Hepatocyte (in vitro differentiated cells): ENCODE results near the gene TSHZ1. TPM values are rescaled to one million over a fixed set of nuclear protein-coding genes. Genes with fewer than 3 reads are reported as not detected.

ENCODE experiments used
- DNase-seq: peaks from one replicate; pipeline ENCODE4 v3.0.0-alpha.2; 2016; ENCODE audit warnings: low spot score
- H2AFZ ChIP-seq: fragments of 200-600 bp; sonication (generic); 2 replicates; pipeline ENCODE4 v1.6.0; 2016; ENCODE audit warnings: antibody characterized with exemption, mild to moderate bottlenecking
- H3K27ac ChIP-seq: fragments of 200-600 bp; sonication (generic); 2 replicates; pipeline ENCODE4 v1.5.1; 2016; ENCODE audit warnings: mild to moderate bottlenecking
- H3K27me3 ChIP-seq: fragments of 200-600 bp; sonication (generic); 2 replicates; pipeline ENCODE4 v1.6.1; 2016
- H3K36me3 ChIP-seq: fragments of 200-600 bp; sonication (generic); replicated peaks from 2 replicates; pipeline ENCODE4 v1.5.1; 2016; ENCODE audit warnings: low read depth; ENCODE audit not compliant: insufficient read depth
- H3K4me1 ChIP-seq: fragments of 200-600 bp; sonication (generic); 2 replicates; pipeline ENCODE4 v1.5.1; 2016; ENCODE audit warnings: mild to moderate bottlenecking, moderate library complexity; ENCODE audit not compliant: insufficient read depth
- H3K4me2 ChIP-seq: fragments of 200-600 bp; sonication (generic); 2 replicates; pipeline ENCODE4 v1.6.0; 2016
- H3K4me3 ChIP-seq: fragments of 200-600 bp; sonication (generic); 2 replicates; pipeline ENCODE4 v1.5.1; 2016; ENCODE audit warnings: mild to moderate bottlenecking
- H3K79me2 ChIP-seq: fragments of 200-600 bp; sonication (generic); 2 replicates; pipeline ENCODE4 v1.6.0; 2017; ENCODE audit warnings: mild to moderate bottlenecking
- H3K9me2 ChIP-seq: fragments of 200-600 bp; sonication (generic); replicated peaks from 2 replicates; pipeline ENCODE4 v1.6.0; 2017; ENCODE audit warnings: mild to moderate bottlenecking; ENCODE audit not compliant: insufficient read depth
- H3K9me3 ChIP-seq: fragments of 200-600 bp; sonication (generic); 2 replicates; pipeline ENCODE4 v1.5.1; 2016; ENCODE audit warnings: low read depth, mild to moderate bottlenecking
- H4K20me1 ChIP-seq: fragments of 200-600 bp; sonication (generic); 2 replicates; pipeline ENCODE4 v1.6.0; 2016; ENCODE audit warnings: mild to moderate bottlenecking; ENCODE audit not compliant: insufficient read depth, poor library complexity, severe bottlenecking
- EZH2 ChIP-seq: fragments of 200-600 bp; sonication (generic); IDR thresholded peaks from 2 replicates; pipeline ENCODE4 v1.6.1; 2016; ENCODE audit warnings: antibody characterized with exemption, mild to moderate bottlenecking, borderline replicate concordance
- EZH2phosphoT487 ChIP-seq: fragments of 200-600 bp; sonication (generic); IDR thresholded peaks from one replicate; pipeline ENCODE4 v1.6.1; 2018; ENCODE audit warnings: antibody characterized with exemption, mild to moderate bottlenecking, low read depth, moderate library complexity; ENCODE audit not compliant: unreplicated experiment, severe bottlenecking
- WGBS: methylation state at CpG from one replicate; pipeline ENCODE4 v1.1.6; 2016; ENCODE audit warnings: low lambda C conversion rate; ENCODE audit errors: missing lambda C conversion rate; 5-methylcytosine and 5-hydroxymethylcytosine counted together
- polyA plus RNA-seq: library from polyadenylated mRNA; unstranded; fragments of >200 nt; fragmentation: Nextera tagmentation; extraction: Ambion mirVana; gene quantifications from 2 replicates; pipeline ENCODE4 v1.2.1, GENCODE V29; 2016
- total RNA-seq: library from RNA; depleted of rRNA; stranded (reverse); fragments of >200 nt; gene quantifications from 2 replicates; pipeline ENCODE4 v1.2.3, GENCODE V29; 2014
- TF ChIP-seq, protein P1 (sequence below): fragments of 200-600 bp; sonication (generic); IDR thresholded peaks from 2 replicates; pipeline ENCODE4 v1.5.1; 2016; ENCODE audit warnings: antibody characterized with exemption, mild to moderate bottlenecking; ENCODE audit not compliant: poor library complexity

Gene TSHZ1
- total and polyA plus RNA-seq, 2 experiments from 2014 or later: 8.5 to 13.1 TPM

DNA sequence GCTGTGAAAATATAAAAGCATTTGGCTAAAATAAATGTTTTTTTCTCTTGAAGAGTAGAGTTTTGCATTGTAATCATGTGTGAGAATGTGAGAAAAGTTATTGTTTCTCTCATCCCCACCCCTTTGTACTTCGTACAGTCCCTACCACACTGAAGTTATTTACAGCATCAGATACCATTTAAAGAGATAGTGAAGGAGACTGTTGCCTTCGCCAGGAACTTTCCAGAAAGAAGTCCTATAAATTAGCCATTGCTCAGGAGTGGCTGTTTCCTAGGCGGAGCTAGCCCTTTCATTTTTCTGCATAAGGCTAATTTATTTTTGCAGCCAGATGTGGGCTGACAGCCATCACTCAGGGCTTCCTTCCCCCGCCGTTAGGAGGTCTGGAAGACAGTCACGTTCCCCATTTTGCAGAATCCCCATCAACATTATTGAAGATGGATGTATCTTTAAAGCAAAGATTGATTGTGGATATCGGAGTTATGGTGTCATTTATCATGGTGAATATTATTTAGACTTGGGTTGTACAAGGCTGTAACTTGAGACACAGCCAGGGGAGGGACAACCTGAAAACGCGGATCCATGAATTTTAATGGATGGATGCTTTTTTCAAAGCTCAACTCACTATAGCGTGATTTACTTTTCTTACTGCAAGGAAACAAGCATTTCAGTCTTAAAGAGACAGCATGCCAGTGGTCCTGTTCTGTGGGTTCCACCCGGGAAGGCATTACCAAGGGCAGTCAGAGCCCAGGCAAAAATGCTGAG, 17.1 kb downstream of the TSHZ1 start:
- Histone ChIP-seq H3K4me2 (peak overlapping the region; percentile 74), H3K27me3 (no peaks in the 10 kb centered on the region)
- TF ChIP-seq, protein P1, sequence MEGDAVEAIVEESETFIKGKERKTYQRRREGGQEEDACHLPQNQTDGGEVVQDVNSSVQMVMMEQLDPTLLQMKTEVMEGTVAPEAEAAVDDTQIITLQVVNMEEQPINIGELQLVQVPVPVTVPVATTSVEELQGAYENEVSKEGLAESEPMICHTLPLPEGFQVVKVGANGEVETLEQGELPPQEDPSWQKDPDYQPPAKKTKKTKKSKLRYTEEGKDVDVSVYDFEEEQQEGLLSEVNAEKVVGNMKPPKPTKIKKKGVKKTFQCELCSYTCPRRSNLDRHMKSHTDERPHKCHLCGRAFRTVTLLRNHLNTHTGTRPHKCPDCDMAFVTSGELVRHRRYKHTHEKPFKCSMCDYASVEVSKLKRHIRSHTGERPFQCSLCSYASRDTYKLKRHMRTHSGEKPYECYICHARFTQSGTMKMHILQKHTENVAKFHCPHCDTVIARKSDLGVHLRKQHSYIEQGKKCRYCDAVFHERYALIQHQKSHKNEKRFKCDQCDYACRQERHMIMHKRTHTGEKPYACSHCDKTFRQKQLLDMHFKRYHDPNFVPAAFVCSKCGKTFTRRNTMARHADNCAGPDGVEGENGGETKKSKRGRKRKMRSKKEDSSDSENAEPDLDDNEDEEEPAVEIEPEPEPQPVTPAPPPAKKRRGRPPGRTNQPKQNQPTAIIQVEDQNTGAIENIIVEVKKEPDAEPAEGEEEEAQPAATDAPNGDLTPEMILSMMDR: no peak
- TF ChIP-seq EZH2phosphoT487: no peak
- TF ChIP-seq EZH2: no peak

DNA sequence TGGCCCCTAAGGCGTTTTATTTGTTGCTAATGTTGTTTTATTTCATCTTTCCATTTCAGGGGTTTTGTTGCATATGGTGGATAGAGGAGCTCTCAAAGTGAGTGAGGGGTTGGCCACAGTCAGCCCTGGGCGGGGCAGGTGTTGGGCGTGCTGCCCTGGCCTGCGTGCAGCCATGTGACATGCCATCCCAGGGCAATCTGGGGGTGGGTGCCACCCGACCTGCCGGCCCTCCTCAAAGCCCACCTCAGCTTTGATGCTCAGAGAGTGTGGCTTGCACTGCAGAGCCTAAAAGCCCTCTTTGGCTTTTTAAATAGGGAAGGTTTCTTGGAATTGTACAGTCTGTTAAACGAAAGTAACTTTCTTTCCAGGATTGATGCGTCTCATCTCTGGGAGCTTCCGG, 18.4 kb downstream of the TSHZ1 start:
- 95% methylated on average over 9 of the region's 9 CpGs for WGBS
- Histone ChIP-seq H3K9me3 (no peaks in the 10 kb centered on the region), H3K36me3 (no peaks in the 10 kb centered on the region), H3K4me2 (no peak overlapping the region), H3K4me1 (peaks cover 41% of the 10 kb centered on the region), H3K9me2 (no peaks in the 10 kb centered on the region), H3K79me2 (peaks cover 96% of the 10 kb centered on the region), H3K27ac (no peak overlapping the region), H2AFZ (no peak overlapping the region), H3K4me3 (no peak overlapping the region), H4K20me1 (peaks cover 3% of the 10 kb centered on the region), H3K27me3 (no peaks in the 10 kb centered on the region)
- DNase-seq: no peak
- TF ChIP-seq, protein P1: no peak
- TF ChIP-seq EZH2phosphoT487 (no peak), EZH2 (no peak)

More for the DNA sequence above, 17.1 kb downstream of the TSHZ1 start:
- no peaks in the 10 kb centered on the region for H3K9me2 ChIP-seq
- peak overlapping the region; percentile 89 for H3K27ac ChIP-seq
- no peaks in the 10 kb centered on the region for H3K36me3 ChIP-seq
- H2AFZ ChIP-seq: no peak overlapping the region
- peaks cover 93% of the 10 kb centered on the region for H3K79me2 ChIP-seq
- H3K9me3 ChIP-seq: no peaks in the 10 kb centered on the region
- WGBS: 55% methylated on average over 11 of the region's 11 CpGs
- no peak overlapping the region for H3K4me3 ChIP-seq
- peak; percentile 32 for DNase-seq
- peaks cover 5% of the 10 kb centered on the region for H4K20me1 ChIP-seq
- H3K4me1 ChIP-seq: peaks cover 51% of the 10 kb centered on the region

DNA sequence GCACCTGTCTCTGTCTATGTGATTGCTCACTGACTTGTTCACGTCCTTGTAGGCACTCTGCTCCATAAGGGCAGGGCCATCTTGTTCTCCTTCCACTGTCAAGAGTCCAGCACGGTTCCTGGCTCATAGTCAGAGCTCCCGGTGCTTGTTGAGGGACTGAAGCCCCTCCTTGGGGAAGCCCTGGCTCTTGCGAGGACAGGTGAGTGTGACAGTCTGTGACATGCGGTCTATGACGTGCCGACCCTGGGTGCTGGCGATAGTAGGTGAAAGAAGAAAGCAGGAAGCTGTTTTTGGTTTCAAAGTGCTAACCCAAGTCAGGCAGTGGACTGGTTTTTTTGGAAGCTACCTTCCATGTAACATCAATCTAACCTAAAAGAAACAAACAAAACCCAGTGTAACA, 18.8 kb downstream of the TSHZ1 start:
- H3K36me3 ChIP-seq: no peaks in the 10 kb centered on the region
- 96% methylated on average over 8 of the region's 8 CpGs for WGBS

More for the DNA sequence above, 18.8 kb downstream of the TSHZ1 start:
- H3K9me2 ChIP-seq: no peaks in the 10 kb centered on the region
- H3K4me3 ChIP-seq: no peak overlapping the region
- no peaks in the 10 kb centered on the region for H4K20me1 ChIP-seq
- H3K4me1 ChIP-seq: peaks cover 36% of the 10 kb centered on the region
- no peak overlapping the region for H2AFZ ChIP-seq
- no peak overlapping the region for H3K27ac ChIP-seq
- TF ChIP-seq, protein P1: no peak
- no peak for TF ChIP-seq EZH2
- no peak for TF ChIP-seq EZH2phosphoT487
- H3K79me2 ChIP-seq: peaks cover 96% of the 10 kb centered on the region
- H3K27me3 ChIP-seq: no peaks in the 10 kb centered on the region
- no peak for DNase-seq
- no peaks in the 10 kb centered on the region for H3K9me3 ChIP-seq
- H3K4me2 ChIP-seq: no peak overlapping the region
